ENCODE results near the gene KDM2A. TPM values are rescaled to one million over a fixed set of nuclear protein-coding genes. Genes with fewer than 3 reads are reported as not detected.

Gene KDM2A
- total and polyA plus RNA-seq, 2 donors (not counting 3 experiments of a cell fraction or from before 2014, with no cell fraction given): 72.2 to 79.5 TPM

DNA sequence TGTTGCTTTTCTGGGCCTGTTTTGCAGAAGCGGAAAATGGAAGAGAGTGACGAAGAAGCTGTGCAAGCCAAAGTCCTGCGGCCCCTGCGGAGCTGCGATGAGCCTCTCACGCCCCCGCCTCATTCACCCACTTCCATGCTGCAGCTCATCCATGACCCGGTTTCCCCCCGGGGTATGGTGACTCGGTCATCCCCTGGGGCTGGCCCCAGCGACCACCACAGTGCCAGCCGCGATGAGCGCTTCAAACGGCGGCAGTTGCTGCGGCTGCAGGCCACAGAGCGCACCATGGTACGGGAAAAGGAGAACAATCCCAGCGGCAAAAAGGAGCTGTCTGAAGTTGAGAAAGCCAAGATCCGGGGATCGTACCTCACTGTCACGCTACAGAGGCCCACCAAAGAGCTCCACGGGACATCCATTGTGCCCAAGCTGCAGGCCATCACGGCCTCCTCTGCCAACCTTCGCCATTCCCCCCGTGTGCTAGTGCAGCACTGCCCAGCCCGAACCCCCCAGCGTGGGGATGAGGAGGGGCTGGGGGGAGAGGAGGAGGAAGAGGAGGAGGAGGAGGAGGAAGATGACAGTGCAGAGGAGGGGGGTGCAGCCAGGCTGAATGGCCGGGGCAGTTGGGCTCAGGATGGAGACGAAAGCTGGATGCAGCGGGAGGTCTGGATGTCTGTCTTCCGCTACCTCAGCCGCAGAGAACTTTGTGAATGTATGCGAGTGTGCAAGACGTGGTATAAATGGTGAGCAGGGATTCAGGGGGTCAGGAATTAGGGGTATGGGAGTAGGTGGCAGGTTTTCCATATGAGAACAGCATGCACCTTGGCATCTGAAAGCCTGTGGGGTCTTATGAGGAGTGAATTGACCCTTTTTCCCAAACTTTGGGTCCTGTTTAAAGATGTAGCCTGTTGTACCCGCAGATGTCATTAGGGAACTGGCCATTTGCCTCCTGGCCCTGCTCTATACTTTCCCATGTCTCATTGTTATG lies 131.3 kb downstream of the KDM2A start:
- no peak for FAIRE-seq
- ChIA-PET CTCF (interaction anchor here (0.8 to 1.7 kb wide), 6 partner anchors 11 to 169 kb away, joined by 3 to 6 read pairs (median 4); no protein-coding TSS in a partner anchor), POLR2A (no interaction called here)
- BruUV-seq (replicated peaks): no TSS peak
- Histone ChIP-seq H3K79me2 (ENCODE audit: control insufficient read depth, insufficient read depth, low read length) (peaks cover 4% of the 10 kb centered on the region), H3K27me3 (ENCODE audit: control insufficient read depth in 2 of 2, insufficient read depth in 2 of 2, low read length in 2 of 2) (no peaks in the 10 kb centered on the region), H2AFZ (ENCODE audit: low read depth, low read length) (no peak overlapping the region), H3K27ac (ENCODE audit: insufficient read depth, low read depth, low read length) (no peak overlapping the region), H3K9me3 (replicated peaks; ENCODE audit: control insufficient read depth, insufficient read depth, low read length) (no peaks in the 10 kb centered on the region), H3K9me1 (replicated peaks; ENCODE audit: control insufficient read depth, extremely low read depth, insufficient read depth, low read length) (no peaks in the 10 kb centered on the region), H3K4me1 (ENCODE audit: control insufficient read depth, extremely low read depth, insufficient read depth, low read length) (no peaks in the 10 kb centered on the region), H3K36me3 (ENCODE audit: control insufficient read depth in 2 of 2, extremely low read depth in 1 of 2, insufficient read depth in 2 of 2, low read length in 2 of 2) (peaks cover 62 to 74% of the 10 kb centered on the region in 2 experiments), H3K4me3 (replicated peaks in 1 of 3; ENCODE audit: insufficient read depth in 1 of 3, low read depth in 1 of 3, low read length in 3 of 3) (no peak overlapping the region), H3K9ac (replicated peaks; ENCODE audit: extremely low read depth, insufficient read depth, low read length) (no peak overlapping the region), H4K20me1 (replicated peaks; ENCODE audit: control insufficient read depth, extremely low read depth, insufficient read depth, low read length) (no peaks in the 10 kb centered on the region), H3K4me2 (ENCODE audit: insufficient read depth, low read length) (no peak overlapping the region)
- DNase-seq (ENCODE audit: low read depth, low spot score): no peak
- TF ChIP-seq POLR2A (IDR thresholded peaks at IDR 0.05; ENCODE audit: low read depth, low read length) (no peak), MYC (IDR thresholded peaks at IDR 0.05; ENCODE audit: low read depth, low read length) (no peak), FOS (IDR thresholded peaks at IDR 0.05; ENCODE audit: borderline replicate concordance, insufficient read depth, low read length) (no peak), EZH2 (IDR thresholded peaks at IDR 0.05; ENCODE audit: borderline replicate concordance, low read depth, low read length, severe bottlenecking) (no peak), GATA2 (IDR thresholded peaks at IDR 0.05; ENCODE audit: insufficient read depth, insufficient read length, low read depth, low read length) (no peak), JUN (IDR thresholded peaks at IDR 0.05; ENCODE audit: borderline replicate concordance, insufficient read depth, insufficient read length, low read depth) (no peak), POLR2AphosphoS5 (IDR thresholded peaks at IDR 0.05; ENCODE audit: insufficient read depth, low read depth, low read length) (no peak)
- TF ChIP-seq, protein P1, sequence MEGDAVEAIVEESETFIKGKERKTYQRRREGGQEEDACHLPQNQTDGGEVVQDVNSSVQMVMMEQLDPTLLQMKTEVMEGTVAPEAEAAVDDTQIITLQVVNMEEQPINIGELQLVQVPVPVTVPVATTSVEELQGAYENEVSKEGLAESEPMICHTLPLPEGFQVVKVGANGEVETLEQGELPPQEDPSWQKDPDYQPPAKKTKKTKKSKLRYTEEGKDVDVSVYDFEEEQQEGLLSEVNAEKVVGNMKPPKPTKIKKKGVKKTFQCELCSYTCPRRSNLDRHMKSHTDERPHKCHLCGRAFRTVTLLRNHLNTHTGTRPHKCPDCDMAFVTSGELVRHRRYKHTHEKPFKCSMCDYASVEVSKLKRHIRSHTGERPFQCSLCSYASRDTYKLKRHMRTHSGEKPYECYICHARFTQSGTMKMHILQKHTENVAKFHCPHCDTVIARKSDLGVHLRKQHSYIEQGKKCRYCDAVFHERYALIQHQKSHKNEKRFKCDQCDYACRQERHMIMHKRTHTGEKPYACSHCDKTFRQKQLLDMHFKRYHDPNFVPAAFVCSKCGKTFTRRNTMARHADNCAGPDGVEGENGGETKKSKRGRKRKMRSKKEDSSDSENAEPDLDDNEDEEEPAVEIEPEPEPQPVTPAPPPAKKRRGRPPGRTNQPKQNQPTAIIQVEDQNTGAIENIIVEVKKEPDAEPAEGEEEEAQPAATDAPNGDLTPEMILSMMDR (IDR thresholded peaks at IDR 0.05; ENCODE audit: extremely low read depth in 1 of 2, insufficient read depth in 1 of 2, low read depth in 1 of 2, low read length in 2 of 2): no peak
- TF ChIP-seq, protein P2, sequence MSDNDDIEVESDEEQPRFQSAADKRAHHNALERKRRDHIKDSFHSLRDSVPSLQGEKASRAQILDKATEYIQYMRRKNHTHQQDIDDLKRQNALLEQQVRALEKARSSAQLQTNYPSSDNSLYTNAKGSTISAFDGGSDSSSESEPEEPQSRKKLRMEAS (IDR thresholded peaks at IDR 0.05; ENCODE audit: insufficient read depth, insufficient read length): no peak
- dilution Hi-C loops (cut with MboI; ENCODE audit: extremely low pct_ligation_motif_present, low sequenced_read_pairs) (no loop called here), intact Hi-C loops (cut with micrococcal nuclease) (no loop called here)
